NCI-H1092 (cell line): ENCODE data around the gene NOL12.

ENCODE experiments used
- DNase-seq: peaks from one replicate; lab custom pipeline; 2025; lab: John Stamatoyannopoulos, UW

NOL12 gene

GRCh38 chr22:37659066-37659896 lies 26.9 kb upstream of the NOL12 start:
- no peak for DNase-seq

DNA sequence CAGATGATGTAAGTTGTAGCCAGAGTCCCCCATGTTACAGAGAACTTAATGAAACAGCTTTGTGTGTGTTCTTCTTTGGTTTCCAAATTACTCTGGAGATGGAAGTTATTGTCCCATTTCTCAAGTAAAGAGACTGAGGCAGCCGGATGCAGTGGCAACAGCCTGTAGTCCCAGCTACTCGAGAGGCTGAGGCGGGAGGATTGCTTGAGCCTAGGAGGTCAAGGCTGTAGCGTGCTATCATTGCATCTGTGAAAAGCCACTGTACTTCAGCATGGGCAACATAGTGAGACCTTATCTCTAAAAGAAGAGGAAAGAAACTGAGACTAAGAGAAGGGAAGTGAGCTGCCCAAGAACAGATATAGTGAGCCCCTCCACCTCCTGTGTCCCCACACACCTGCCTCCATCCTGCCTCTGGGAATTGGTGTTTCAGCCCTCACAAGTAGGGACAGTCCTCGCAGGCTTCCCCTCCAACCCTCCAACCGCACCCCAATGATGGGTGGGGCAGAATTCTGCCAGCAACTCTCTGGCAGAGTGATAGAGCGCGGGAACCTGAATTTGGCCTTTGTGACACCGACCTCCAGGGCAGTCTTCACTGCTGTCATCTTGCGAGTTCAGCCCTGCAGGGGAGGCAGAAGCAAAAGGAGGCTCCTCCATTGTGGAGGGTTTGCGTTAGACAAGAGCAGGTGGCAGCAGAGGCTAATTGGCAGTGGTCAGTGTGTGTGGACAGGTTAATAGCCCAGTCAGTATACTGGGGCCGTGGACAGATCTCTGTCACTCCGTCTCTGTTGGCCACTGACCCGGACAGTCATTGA lies 26.0 kb upstream of the NOL12 start:
- no peak for DNase-seq

- no peak for DNase-seq
These were observed 25.5 kb upstream of the NOL12 start for GRCh38 chr22:37660709-37661045.

DNA sequence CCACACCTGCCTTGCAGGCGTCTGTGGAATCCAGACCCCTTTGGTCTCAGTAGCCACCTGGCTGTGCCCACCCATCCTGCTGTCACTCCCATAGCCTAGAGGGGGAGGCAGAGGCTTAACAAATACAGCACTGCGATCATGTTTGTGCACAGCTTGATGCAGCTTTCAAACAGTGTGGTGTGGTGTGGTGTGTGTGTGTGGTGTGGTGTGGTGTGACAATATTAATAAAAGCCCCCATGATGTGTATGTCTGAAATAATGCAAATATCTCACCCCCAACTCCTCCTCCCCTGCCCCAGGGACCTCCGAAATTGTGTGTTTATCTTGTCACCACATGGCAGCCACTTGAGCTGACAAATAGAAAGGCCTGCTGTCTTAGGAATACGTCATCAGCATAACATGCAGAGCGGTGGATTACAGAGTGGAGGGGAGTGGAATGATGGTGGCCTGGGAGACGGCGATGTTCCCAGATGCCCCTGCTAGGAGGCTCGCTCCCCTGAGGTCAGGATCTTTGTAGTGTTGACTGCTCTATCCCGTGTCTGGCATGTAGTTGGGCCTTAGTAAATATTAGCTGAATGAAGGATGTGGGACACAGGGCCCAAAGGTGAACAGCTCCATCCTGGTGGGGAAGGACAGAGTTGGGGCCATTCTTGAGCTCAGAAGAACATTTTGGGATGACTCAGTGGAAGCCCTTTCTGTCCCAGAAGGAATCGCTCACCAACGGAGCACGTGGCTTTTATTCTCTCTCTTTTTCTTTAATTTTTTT lies 24.8 kb upstream of the NOL12 start:
- no peak for DNase-seq

- DNase-seq = no peak
These were observed 24.1 kb upstream of the NOL12 start for GRCh38 chr22:37662039-37662438.

DNA sequence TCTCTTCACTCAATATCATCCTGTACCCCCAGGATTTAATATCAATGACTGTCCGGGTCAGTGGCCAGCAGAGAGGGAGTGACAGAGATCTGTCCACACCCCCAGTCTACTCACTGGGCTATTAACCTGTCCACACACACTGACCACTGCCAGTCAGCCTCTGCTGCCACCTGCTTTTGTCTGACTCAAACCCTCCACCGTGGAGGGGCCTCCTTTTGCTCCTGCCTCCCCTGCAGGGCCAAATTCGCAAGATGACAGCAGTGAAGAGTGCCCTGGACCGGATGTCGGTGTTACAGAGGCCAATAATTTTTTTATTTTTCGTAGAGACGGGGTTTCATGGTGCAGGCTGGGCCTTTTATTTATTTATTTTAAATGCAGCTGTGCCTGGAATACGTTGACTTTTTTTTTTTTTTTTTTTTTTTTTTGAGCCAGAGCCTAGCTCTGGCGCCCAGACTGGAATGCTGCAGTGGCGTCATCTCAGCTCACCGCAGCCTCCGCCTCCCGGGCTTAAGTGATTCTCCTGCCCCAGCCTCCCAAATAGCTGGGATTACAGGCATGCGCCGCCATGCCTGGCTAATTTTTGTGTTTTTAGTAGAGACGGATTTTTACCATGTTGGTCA lies 22.5 kb upstream of the NOL12 start:
- DNase-seq = no peak

GRCh38 chr22:37664249-37665101 lies 21.7 kb upstream of the NOL12 start:
- DNase-seq = no peak

GRCh38 chr22:37665487-37665886 lies 20.7 kb upstream of the NOL12 start:
- no peak for DNase-seq

GRCh38 chr22:37669586-37669985 lies 16.6 kb upstream of the NOL12 start:
- DNase-seq = no peak

DNA sequence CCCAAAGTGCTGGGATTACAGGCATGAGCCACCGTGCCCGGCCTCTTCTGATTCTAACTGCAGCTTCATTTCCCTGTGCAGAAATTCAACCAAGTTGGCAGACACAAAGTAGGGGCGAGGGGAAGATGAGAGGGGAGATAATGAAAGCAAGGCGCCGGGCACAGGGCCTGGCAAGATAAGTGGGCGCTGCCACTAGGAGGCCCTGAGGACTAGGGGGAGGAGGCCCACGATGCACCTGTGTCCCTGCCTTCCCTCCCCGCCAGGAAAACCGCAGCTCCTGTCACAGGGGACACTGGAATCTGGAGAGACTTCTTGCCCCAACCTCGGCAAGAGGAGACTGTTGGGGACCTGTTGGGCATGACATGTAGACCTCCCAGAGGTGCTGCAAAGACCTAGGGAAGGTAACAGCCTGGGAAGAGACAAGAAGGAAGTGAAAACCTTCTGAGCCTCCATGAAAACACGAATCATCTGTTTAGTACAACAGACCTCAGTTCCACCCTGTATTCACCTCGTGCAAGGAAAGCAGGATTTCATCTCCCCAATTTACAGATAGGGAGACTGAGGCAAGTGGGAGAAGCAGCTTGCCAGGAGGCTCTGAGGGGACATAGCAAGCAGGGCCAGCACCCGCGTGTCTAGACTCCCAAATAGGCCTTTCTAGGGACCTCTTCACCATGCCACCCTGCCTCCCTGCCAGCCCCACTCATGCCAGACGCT lies 13.8 kb upstream of the NOL12 start:
- no peak for DNase-seq

GRCh38 chr22:37672920-37673455 lies 13.2 kb upstream of the NOL12 start:
- no peak for DNase-seq

DNA sequence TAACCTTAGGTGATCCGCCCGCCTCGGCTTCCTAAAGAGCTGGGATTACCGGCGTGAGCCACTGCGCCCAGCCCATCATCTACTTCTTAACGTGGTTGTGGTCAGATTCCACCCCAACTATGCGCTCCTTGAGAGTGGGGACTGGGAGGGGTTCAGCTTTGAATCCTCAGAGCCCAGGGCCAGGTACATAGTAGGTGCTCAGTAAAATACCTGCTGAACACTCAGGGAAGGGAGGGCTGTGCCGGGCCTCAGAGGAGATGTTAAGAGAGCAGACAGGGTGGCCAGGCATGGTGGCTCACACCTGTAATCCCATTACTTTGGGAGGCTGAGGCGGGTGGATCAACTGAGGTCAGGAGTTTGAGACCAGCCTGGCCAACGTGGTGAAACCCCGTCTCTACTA lies 11.9 kb upstream of the NOL12 start:
- no peak for DNase-seq

DNA sequence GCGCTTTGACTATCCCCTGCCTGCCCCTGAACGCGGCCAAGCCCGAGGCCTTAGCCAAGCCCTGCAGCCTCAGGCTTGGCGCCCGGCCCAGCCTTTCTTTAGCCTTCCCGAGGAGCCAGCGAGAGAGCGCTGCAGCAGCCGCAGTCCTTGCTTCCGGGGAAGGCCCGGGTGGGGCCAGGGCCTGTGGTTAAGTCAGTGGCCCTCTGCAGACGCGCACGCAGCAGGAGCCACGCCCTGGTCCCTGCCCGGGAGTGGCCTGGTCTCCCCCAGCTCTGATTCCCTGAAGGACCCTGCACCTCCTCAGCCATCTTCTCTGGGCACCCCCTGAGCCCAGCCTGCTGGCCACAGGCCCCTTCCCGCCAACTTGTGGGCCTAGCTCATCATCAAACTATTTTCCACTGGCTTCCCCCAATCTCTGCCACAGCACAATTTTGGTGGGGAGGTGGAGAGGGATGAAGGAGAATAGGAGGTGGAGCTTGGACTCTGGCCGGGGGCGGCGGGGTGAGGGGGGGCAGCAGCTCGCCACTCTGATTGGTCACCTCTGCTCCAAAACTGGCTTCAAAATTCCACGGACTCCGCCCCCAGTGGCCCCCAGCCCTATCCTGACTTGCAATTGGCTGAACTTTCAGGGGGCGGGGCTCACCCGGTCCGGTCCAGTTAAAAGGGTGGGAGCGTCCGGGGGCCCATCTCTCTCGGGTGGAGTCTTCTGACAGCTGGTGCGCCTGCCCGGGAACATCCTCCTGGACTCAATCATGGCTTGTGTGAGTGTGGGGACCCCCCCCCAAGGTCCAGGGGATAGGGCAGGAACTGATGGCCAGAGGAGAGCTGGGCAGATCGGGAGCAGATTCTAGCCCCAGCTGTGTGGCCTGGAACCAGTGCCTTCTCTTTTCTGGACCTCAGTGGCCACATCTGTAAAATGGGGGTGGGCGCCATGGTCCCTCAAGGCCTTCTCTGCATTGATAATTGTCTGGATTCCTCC lies 10.9 kb upstream of the NOL12 start, which contains the start of gene LGALS1:
Gene LGALS1 (plus strand): TSS at position 686 of the 979 bp plus-strand sequence. CDS start 67 bp downstream, at position 753.
- DNase-seq = peak; percentile 9

- no peak for DNase-seq
These were observed 10.0 kb upstream of the NOL12 start for GRCh38 chr22:37675930-37676735.

- no peak for DNase-seq
These were observed 9.2 kb upstream of the NOL12 start for GRCh38 chr22:37676736-37677492.

- no peak for DNase-seq
These were observed 8.6 kb upstream of the NOL12 start for GRCh38 chr22:37677493-37677974.

- no peak for DNase-seq
These were observed 7.8 kb upstream of the NOL12 start for GRCh38 chr22:37678372-37678771.
